GM19395 (cell line): Measurements from ENCODE around the gene TMTC2.

ENCODE experiments used
- ATAC-seq: cut with Tn5 transposase; IDR thresholded peaks from one replicate; pipeline ENCODE4 v1.9.1; 2021; ENCODE audit warnings: mild to moderate bottlenecking, moderate library complexity; ENCODE audit not compliant: unreplicated experiment

TMTC2 gene

DNA sequence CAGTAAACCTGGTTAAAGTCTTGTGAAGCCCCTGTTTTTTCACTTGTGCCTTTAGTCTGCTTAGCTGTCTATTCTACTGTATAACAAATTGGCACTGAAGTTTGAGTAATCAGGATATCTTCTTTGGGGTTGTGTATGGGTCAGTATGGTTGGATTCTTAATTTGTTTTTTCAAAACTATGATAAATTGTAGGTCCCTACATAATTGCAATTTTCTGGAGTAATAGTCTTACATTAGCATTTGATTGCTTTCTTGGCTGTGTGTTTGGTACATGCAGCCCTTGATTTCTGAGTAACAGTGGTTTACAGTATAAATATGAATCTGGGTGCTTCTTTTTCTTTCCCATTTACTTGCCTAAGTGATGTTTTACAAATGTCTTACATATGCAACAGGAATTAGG is 186.6 kb downstream of the TMTC2 start:
- ATAC-seq, result no peak

GRCh38 chr12:82873951-82874350 is 187.2 kb downstream of the TMTC2 start:
- ATAC-seq, result no peak

- ATAC-seq, result no peak
Measured at GRCh38 chr12:82874945-82875344, 188.2 kb downstream of the TMTC2 start.

- ATAC-seq, result no peak
Measured at GRCh38 chr12:82876075-82876474, 189.4 kb downstream of the TMTC2 start.

DNA sequence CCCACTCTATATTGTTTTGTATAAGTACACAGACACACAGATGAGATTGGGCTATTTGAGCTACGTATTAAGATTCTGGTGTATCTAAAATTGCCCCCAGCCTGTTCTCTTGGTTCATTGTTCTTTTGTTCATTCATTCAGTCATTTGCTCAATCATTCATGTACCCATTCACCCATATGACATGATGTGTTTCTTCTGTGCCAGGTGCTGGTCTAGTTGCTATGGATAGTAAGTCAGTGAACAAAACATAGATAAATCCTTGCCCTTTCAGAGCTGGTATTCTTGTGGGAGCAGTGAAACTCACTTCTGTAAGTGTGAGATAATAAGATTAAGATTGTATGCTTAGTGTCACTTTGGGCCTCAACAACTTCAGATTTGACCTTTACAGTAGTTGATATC is 191.3 kb downstream of the TMTC2 start:
- no peak for ATAC-seq

DNA sequence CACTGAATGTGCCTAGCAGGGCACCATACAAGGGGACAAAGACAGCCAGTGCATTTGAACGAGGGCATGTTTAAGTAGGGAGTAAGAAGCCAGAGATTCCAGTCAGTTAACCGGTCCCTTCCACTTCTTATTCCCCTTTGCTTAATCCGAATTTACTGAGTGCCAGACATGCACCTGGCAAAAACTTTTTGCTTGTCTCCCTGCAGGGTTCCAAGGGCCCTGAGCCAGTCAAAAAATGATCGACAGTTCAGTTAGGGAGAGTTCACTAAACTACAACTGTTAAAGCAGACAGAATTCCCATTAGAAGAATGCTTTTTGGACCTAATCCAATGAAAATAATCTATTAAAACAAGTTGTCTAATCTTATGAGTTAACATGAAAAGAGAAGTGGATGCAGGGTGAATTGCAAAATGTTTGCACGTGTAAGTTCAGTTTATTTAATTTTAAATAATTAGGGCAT is 193.8 kb downstream of the TMTC2 start:
- no peak for ATAC-seq

- no peak for ATAC-seq
Measured at GRCh38 chr12:82883394-82884355, 197.0 kb downstream of the TMTC2 start.

- no peak for ATAC-seq
Measured at GRCh38 chr12:82886671-82887340, 200.1 kb downstream of the TMTC2 start.

GRCh38 chr12:82893896-82894295 is 207.2 kb downstream of the TMTC2 start:
- ATAC-seq, result no peak

DNA sequence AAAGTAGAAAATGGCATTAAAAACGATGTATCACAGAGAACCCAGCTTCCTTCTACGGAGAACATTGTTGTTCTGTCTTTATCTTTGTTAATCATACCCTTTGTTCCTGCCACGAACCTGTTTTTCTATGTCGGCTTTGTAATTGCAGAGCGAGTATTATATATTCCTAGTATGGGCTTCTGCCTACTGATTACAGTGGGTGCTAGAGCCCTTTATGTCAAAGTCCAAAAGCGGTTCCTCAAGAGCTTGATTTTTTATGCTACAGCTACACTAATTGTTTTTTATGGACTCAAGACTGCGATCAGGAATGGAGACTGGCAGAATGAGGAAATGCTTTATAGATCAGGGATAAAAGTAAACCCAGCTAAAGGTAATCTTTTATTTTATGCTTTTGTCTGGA is 209.6 kb downstream of the TMTC2 start:
- ATAC-seq, result no peak

DNA sequence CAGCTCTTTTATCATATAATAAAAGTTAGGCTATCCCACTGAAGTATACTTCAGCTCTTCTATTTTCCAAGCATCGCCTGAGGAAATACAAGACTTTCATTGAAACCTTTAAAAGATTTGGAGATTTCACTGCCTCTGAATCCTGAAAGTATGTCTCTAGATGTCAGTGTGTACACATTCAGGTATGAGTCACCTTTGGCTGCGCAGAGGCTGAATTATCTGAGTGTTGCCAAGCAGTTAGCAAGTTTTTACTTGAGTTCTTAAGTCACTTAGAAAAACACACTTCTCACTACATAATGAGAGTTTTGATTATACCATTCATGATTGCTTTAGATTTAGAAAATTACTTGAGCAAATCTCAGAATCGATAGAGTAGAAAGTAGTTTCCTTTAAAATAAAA is 210.3 kb downstream of the TMTC2 start:
- no peak for ATAC-seq

DNA sequence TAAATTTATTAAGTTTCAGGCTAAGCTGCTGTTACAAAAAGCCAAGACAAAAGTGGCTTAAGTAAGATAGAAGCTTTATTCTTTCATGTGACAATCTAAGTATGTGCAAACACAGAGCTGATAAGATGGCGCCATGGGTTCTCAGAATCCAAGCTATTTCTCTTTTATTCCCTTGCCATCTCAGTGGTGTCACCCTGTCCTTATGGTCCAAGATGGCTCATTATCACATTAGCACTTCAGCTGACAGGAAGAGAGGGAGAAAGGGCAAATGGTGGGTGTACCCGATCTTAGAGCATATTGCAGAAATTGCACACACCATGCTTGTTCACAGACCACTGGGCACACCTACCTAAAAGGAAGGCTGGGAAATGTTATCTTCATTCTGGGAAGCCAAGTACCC is 211.7 kb downstream of the TMTC2 start:
- ATAC-seq, result no peak

GRCh38 chr12:82904219-82904790 is 217.6 kb downstream of the TMTC2 start:
- no peak for ATAC-seq

- ATAC-seq, result no peak
Measured at GRCh38 chr12:82910246-82910893, 223.7 kb downstream of the TMTC2 start.

DNA sequence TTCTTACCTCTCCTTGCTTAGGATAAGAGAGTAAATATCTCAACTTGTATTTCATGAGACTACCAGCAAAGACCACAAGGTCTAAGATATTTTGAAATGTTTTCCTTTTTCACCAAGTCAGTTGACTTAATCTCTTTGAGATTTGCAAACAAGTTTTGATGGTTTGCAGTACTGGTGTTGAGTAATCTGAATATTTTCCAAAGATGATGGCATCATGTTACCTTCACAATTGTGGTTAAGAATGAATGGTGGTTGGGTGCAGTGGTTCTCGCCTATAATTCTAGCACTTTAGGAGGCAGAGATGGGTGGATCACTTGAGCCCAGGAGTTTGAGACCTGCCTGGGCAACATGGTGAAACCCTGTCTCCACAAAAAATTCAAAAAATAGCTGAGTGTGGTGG is 225.7 kb downstream of the TMTC2 start:
- ATAC-seq, result no peak

GRCh38 chr12:82919388-82920054 is 232.8 kb downstream of the TMTC2 start:
- ATAC-seq, result no peak

DNA sequence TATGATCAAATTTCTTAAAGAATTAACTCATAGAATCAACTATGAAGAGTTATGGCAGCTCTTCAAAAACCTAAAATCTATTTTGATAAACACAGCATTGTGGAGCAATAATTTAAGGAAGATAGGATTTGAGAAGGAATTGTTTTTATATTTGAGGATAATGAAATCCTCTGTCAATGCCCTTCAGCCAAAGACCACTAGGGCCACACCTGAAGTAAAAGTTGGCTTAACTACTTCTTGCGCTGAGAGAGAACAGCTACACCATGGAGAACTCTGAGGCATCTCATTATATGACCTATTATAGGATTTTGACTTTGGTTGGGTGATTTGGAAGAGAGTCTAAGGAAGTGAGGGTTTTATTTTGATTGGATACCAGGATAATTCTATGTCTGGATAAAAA is 237.2 kb downstream of the TMTC2 start:
- ATAC-seq, result no peak

DNA sequence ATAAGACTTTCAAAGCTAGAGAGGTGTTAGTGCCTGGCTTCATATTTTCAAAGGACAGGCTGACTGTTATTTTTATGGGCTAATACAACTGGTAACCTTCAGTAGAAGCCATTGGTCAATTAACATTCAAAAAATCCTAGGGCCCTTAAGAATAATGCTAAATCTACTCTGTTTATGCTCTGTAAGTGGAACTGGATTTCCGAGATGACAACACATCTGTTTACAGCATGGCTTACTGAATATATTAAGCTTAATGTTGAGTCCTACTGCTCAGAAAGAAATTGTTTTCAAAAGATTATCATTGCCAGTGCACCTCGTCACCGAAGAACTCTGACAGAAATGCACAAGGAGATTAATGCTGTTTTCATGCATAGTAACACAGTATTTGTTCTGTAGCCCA is 239.9 kb downstream of the TMTC2 start:
- no peak for ATAC-seq

DNA sequence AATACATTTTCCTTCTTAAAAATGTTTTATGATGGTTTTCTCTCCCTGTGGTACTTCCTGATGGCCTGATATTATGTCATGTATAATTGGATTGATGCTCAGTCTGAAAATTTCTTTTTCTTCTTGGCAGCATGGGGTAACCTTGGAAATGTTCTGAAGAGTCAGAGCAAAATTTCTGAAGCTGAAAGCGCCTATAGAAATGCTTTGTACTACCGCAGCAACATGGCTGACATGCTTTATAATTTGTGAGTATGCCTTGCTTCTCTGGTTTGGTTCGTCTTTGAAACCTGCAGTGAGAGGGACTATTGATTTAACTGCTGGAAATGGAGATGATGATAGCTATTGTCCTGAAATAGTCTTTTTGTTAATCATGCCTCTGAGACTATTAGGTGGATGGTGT is 243.6 kb downstream of the TMTC2 start:
- no peak for ATAC-seq

GRCh38 chr12:82931349-82932116 is 244.8 kb downstream of the TMTC2 start:
- ATAC-seq, result no peak
